ENCODE results near the gene CCDC148. TPM values are rescaled to one million over a fixed set of nuclear protein-coding genes. Genes with fewer than 3 reads are reported as not detected.

The CCDC148 gene
- total RNA-seq, 1 donor from 2014 or later = 9.3 TPM

DNA sequence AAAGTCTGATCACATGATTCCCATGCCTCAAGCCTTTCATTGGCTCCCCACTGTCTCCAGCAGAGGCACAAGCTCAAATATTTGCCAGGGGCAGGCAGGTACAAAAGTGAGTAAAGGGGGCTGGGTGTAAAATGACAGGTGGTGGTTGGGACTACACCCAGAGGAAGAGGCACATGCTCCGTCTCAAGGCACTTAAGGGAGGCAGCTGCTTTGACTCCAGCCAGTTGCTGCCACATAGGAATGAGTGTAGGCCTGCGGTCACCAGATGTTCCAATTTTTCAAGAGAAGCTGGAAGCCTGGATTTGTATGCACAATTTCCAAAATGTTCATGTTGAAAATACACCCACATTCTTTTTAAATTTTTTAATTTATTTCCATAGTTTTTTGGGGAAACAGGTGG is 190.4 kb downstream of the CCDC148 start:
- DNase-seq (ENCODE audit: low spot score) = no peak
- Mint-ChIP-seq H3K4me1 (peaks cover 6% of the 10 kb centered on the region), H3K4me3 (no peak overlapping the region), H3K27me3 (ENCODE audit: insufficient read depth, low read depth) (no peaks in the 10 kb centered on the region), H3K27ac (no peak overlapping the region), H3K9me3 (peaks cover 3% of the 10 kb centered on the region), H3K36me3 (no peaks in the 10 kb centered on the region)
- Histone ChIP-seq H3F3A (ENCODE audit: low read depth) (no peaks in the 10 kb centered on the region), H3K4me2 (no peak overlapping the region), H3K9me3 (ENCODE audit: low read depth) (no peaks in the 10 kb centered on the region), H4K20me1 (ENCODE audit: low read depth) (no peaks in the 10 kb centered on the region), H3K27ac (no peak overlapping the region), H3K4me3 (no peak overlapping the region), H3K36me3 (no peaks in the 10 kb centered on the region), H2AFZ (replicated peaks) (no peak overlapping the region), H3K9ac (no peak overlapping the region), H3K4me1 (no peaks in the 10 kb centered on the region), H3K27me3 (no peaks in the 10 kb centered on the region), H3K79me2 (ENCODE audit: low read depth) (no peaks in the 10 kb centered on the region)
- TF ChIP-seq, protein P1, sequence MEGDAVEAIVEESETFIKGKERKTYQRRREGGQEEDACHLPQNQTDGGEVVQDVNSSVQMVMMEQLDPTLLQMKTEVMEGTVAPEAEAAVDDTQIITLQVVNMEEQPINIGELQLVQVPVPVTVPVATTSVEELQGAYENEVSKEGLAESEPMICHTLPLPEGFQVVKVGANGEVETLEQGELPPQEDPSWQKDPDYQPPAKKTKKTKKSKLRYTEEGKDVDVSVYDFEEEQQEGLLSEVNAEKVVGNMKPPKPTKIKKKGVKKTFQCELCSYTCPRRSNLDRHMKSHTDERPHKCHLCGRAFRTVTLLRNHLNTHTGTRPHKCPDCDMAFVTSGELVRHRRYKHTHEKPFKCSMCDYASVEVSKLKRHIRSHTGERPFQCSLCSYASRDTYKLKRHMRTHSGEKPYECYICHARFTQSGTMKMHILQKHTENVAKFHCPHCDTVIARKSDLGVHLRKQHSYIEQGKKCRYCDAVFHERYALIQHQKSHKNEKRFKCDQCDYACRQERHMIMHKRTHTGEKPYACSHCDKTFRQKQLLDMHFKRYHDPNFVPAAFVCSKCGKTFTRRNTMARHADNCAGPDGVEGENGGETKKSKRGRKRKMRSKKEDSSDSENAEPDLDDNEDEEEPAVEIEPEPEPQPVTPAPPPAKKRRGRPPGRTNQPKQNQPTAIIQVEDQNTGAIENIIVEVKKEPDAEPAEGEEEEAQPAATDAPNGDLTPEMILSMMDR (IDR thresholded peaks at IDR 0.05) = no peak
- no peak for TF ChIP-seq EZH2phosphoT487 (IDR thresholded peaks at IDR 0.05)
- no peak for TF ChIP-seq EZH2 (IDR thresholded peaks at IDR 0.05)

DNA sequence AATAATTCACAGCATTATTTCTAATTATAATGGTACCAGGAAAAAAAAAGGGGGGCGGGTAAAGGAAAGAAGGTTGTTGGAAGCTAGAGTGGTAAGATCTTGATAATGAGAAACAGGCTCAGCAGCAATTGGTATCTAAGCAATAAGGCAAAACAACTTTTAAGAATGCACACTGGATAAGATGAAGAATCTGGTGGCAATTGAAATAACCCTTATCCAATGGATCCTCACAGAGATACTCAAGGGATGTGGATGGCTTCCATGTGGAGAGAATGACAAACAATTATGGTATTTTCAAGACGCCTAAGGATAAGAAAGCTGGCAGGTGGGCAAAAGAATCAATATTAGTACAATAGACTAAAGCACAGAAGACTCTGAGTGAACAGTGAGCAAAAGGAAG is 201.3 kb downstream of the CCDC148 start:
- Histone ChIP-seq H3F3A (ENCODE audit: low read depth) (no peaks in the 10 kb centered on the region), H3K4me3 (no peak overlapping the region), H2AFZ (replicated peaks) (no peak overlapping the region), H3K9me3 (ENCODE audit: low read depth) (no peaks in the 10 kb centered on the region), H4K20me1 (ENCODE audit: low read depth) (no peaks in the 10 kb centered on the region), H3K4me1 (no peaks in the 10 kb centered on the region), H3K27ac (no peak overlapping the region), H3K27me3 (no peaks in the 10 kb centered on the region), H3K36me3 (no peaks in the 10 kb centered on the region), H3K79me2 (ENCODE audit: low read depth) (no peaks in the 10 kb centered on the region), H3K9ac (no peak overlapping the region), H3K4me2 (no peak overlapping the region)
- Mint-ChIP-seq H3K27me3 (ENCODE audit: insufficient read depth, low read depth) (no peaks in the 10 kb centered on the region), H3K9me3 (no peaks in the 10 kb centered on the region), H3K27ac (peak overlapping the region; percentile 34), H3K4me1 (peaks cover 18% of the 10 kb centered on the region), H3K4me3 (no peak overlapping the region), H3K36me3 (no peaks in the 10 kb centered on the region)
- TF ChIP-seq EZH2 (IDR thresholded peaks at IDR 0.05) (no peak), EZH2phosphoT487 (IDR thresholded peaks at IDR 0.05) (no peak)
- TF ChIP-seq, protein P1 (IDR thresholded peaks at IDR 0.05) = no peak
- no peak for DNase-seq (ENCODE audit: low spot score)

DNA sequence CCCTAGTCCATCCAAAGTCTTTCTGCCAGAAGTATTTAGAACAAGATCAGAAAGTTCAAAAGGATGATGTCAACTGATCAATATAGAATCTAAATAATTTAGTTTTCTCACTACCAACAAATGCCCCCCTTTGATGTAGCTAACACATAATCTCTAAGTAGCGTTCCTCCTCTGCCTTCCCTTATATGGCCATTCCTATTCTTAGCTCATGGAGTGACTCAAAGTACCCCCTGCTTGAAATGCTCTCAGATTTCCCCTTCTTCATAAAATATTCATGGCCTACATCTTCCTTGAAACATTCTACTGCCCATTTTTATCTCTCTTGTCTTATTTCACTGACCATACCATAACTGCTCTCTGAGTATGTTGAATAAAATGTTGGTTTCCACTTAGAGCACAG is 203.4 kb downstream of the CCDC148 start:
- H2AFZ ChIP-seq (replicated peaks) = no peak overlapping the region
- no peak for DNase-seq (ENCODE audit: low spot score)
- H4K20me1 ChIP-seq (ENCODE audit: low read depth) = no peaks in the 10 kb centered on the region
- no peak overlapping the region for H3K27ac ChIP-seq
- no peaks in the 10 kb centered on the region for H3K9me3 ChIP-seq (ENCODE audit: low read depth)
- no peaks in the 10 kb centered on the region for H3K9me3 Mint-ChIP-seq
- no peak overlapping the region for H3K4me3 ChIP-seq
- H3K27me3 Mint-ChIP-seq (ENCODE audit: insufficient read depth, low read depth) = no peaks in the 10 kb centered on the region
- no peaks in the 10 kb centered on the region for H3K4me1 ChIP-seq
- no peaks in the 10 kb centered on the region for H3K79me2 ChIP-seq (ENCODE audit: low read depth)
- no peak overlapping the region for H3K4me3 Mint-ChIP-seq
- H3K36me3 Mint-ChIP-seq = no peaks in the 10 kb centered on the region
- peaks cover 18% of the 10 kb centered on the region for H3K4me1 Mint-ChIP-seq
- H3K4me2 ChIP-seq = no peak overlapping the region
- TF ChIP-seq EZH2 (IDR thresholded peaks at IDR 0.05) (no peak), EZH2phosphoT487 (IDR thresholded peaks at IDR 0.05) (no peak)
- TF ChIP-seq, protein P1 (IDR thresholded peaks at IDR 0.05) = no peak
- H3F3A ChIP-seq (ENCODE audit: low read depth) = no peaks in the 10 kb centered on the region
- no peaks in the 10 kb centered on the region for H3K27me3 ChIP-seq
- H3K27ac Mint-ChIP-seq = no peak overlapping the region
- no peak overlapping the region for H3K9ac ChIP-seq
- no peaks in the 10 kb centered on the region for H3K36me3 ChIP-seq

Data from neural progenitor cell (in vitro differentiated cells).